ENCODE measurements around the gene ARAP2.

ARAP2 gene

GRCh38 chr4:36196145-36196913 lies 48.0 kb downstream of the ARAP2 start:
- peaks cover 4% of the 10 kb centered on the region for H3K36me3 ChIP-seq (replicated peaks; ENCODE audit: low read depth, low read length)
- no peak overlapping the region for H2AFZ ChIP-seq (ENCODE audit: low read depth, low read length)
- H3K9ac ChIP-seq (ENCODE audit: low read length), result no peak overlapping the region
- TF ChIP-seq EZH2phosphoT487 (IDR thresholded peaks at IDR 0.05; ENCODE audit: low read depth), result no peak
- TF ChIP-seq CTCF (IDR thresholded peaks at IDR 0.05; ENCODE audit: low read depth, low read length), result no peak
- H3K79me2 ChIP-seq (ENCODE audit: low read length), result no peaks in the 10 kb centered on the region
- no peak overlapping the region for H3K4me3 ChIP-seq (ENCODE audit: low read length)
- no peak overlapping the region for H3K27ac ChIP-seq (ENCODE audit: low read length)
- H4K20me1 ChIP-seq (ENCODE audit: insufficient read depth, low read length), result no peaks in the 10 kb centered on the region
- H3K4me2 ChIP-seq (ENCODE audit: low read length), result no peak overlapping the region
- no peaks in the 10 kb centered on the region for H3K9me3 ChIP-seq (ENCODE audit: insufficient read depth, low read length)
- H3K4me1 ChIP-seq (ENCODE audit: low read length), result no peaks in the 10 kb centered on the region
- H3K27me3 ChIP-seq (ENCODE audit: low read depth, low read length), result no peaks in the 10 kb centered on the region

GRCh38 chr4:36192922-36193321 lies 51.4 kb downstream of the ARAP2 start:
- Histone ChIP-seq H3K4me2 (ENCODE audit: low read length) (no peak overlapping the region), H4K20me1 (ENCODE audit: insufficient read depth, low read length) (0 out of 2 replicates have a peak, but pooled peaks cover 5% of the 10 kb centered on the region)

GRCh38 chr4:36189511-36190226 lies 54.6 kb downstream of the ARAP2 start:
- no peak overlapping the region for H3K27ac ChIP-seq (ENCODE audit: low read length)
- no peaks in the 10 kb centered on the region for H3K9me3 ChIP-seq (ENCODE audit: insufficient read depth, low read length)
- H4K20me1 ChIP-seq (ENCODE audit: insufficient read depth, low read length), result 0 out of 2 replicates have a peak, but pooled peaks cover 5% of the 10 kb centered on the region
- H3K27me3 ChIP-seq (ENCODE audit: low read depth, low read length), result no peaks in the 10 kb centered on the region
- H3K4me2 ChIP-seq (ENCODE audit: low read length), result peak overlapping the region; percentile 18
- no peak overlapping the region for H3K9ac ChIP-seq (ENCODE audit: low read length)
- peaks cover 12% of the 10 kb centered on the region for H3K36me3 ChIP-seq (replicated peaks; ENCODE audit: low read depth, low read length)
- no peak for TF ChIP-seq EZH2phosphoT487 (IDR thresholded peaks at IDR 0.05; ENCODE audit: low read depth)
- TF ChIP-seq CTCF (IDR thresholded peaks at IDR 0.05; ENCODE audit: low read depth, low read length), result no peak
- H2AFZ ChIP-seq (ENCODE audit: low read depth, low read length), result no peak overlapping the region
- H3K79me2 ChIP-seq (ENCODE audit: low read length), result no peaks in the 10 kb centered on the region
- no peak overlapping the region for H3K4me3 ChIP-seq (ENCODE audit: low read length)
- H3K4me1 ChIP-seq (ENCODE audit: low read length), result peaks cover 10% of the 10 kb centered on the region

More at GRCh38 chr4:36192922-36193321, 51.4 kb downstream of the ARAP2 start:
- TF ChIP-seq EZH2phosphoT487 (IDR thresholded peaks at IDR 0.05; ENCODE audit: low read depth) (no peak), CTCF (IDR thresholded peaks at IDR 0.05; ENCODE audit: low read depth, low read length) (no peak)
- Histone ChIP-seq H3K27ac (ENCODE audit: low read length) (no peak overlapping the region), H3K9me3 (ENCODE audit: insufficient read depth, low read length) (no peaks in the 10 kb centered on the region), H3K9ac (ENCODE audit: low read length) (no peak overlapping the region), H3K79me2 (ENCODE audit: low read length) (no peaks in the 10 kb centered on the region), H3K36me3 (replicated peaks; ENCODE audit: low read depth, low read length) (peaks cover 12% of the 10 kb centered on the region), H2AFZ (ENCODE audit: low read depth, low read length) (no peak overlapping the region), H3K27me3 (ENCODE audit: low read depth, low read length) (no peaks in the 10 kb centered on the region), H3K4me1 (ENCODE audit: low read length) (peaks cover 10% of the 10 kb centered on the region), H3K4me3 (ENCODE audit: low read length) (no peak overlapping the region)

GRCh38 chr4:36187723-36188333 lies 56.5 kb downstream of the ARAP2 start:
- Histone ChIP-seq H2AFZ (ENCODE audit: low read depth, low read length) (no peak overlapping the region), H3K4me2 (ENCODE audit: low read length) (no peak overlapping the region), H3K27ac (ENCODE audit: low read length) (no peak overlapping the region), H3K4me3 (ENCODE audit: low read length) (no peak overlapping the region), H3K4me1 (ENCODE audit: low read length) (peaks cover 19% of the 10 kb centered on the region), H4K20me1 (ENCODE audit: insufficient read depth, low read length) (0 out of 2 replicates have a peak, but pooled peaks cover 5% of the 10 kb centered on the region), H3K9ac (ENCODE audit: low read length) (no peak overlapping the region), H3K9me3 (ENCODE audit: insufficient read depth, low read length) (no peaks in the 10 kb centered on the region), H3K79me2 (ENCODE audit: low read length) (no peaks in the 10 kb centered on the region), H3K36me3 (replicated peaks; ENCODE audit: low read depth, low read length) (peaks cover 8% of the 10 kb centered on the region), H3K27me3 (ENCODE audit: low read depth, low read length) (no peaks in the 10 kb centered on the region)
- no peak for TF ChIP-seq EZH2phosphoT487 (IDR thresholded peaks at IDR 0.05; ENCODE audit: low read depth)
- TF ChIP-seq CTCF (IDR thresholded peaks at IDR 0.05; ENCODE audit: low read depth, low read length), result peak; percentile 60
